HEK293 (cell line): ENCODE results near the gene UBE2Q1.

Source experiments
- CTCF ChIA-PET: fragments of 350-600 bp; formaldehyde crosslinking; extraction: SDS; loops from one replicate; lab custom pipeline; 2021; ENCODE audit warnings: antibody characterized with exemption; lab: Yijun Ruan, JAX
- POLR2A ChIA-PET: fragments of 300-600 bp; formaldehyde crosslinking; extraction: SDS; loops from one replicate; lab custom pipeline; 2020; ENCODE audit warnings: antibody characterized with exemption, inconsistent platforms; lab: Yijun Ruan, JAX
- H3K27ac ChIP-seq: fragments of 200-500 bp; sonication (Bioruptor generic); 2 replicates; pipeline ENCODE4 v1.5.1; 2014; ENCODE audit warnings: low read depth, low read length, control low read depth, inconsistent platforms; ENCODE audit errors: extremely low read depth
- H3K36me3 ChIP-seq, 2 experiments: fragments of 200-500 bp in 1 of 2; sonication (Bioruptor generic) in 1 of 2; 1 replicate in 1 of 2; 2 replicates in 1 of 2; pipeline ENCODE4 v1.5.1; 2014 to 2017; ENCODE audit warnings: inconsistent platforms in 2 of 2, low read length in 2 of 2; ENCODE audit not compliant: control insufficient read depth in 2 of 2, insufficient read depth in 1 of 2
- H3K4me1 ChIP-seq: fragments of 200-500 bp; sonication (Bioruptor generic); 2 replicates; pipeline ENCODE4 v1.5.1; 2014; ENCODE audit warnings: mild to moderate bottlenecking, low read length, inconsistent platforms; ENCODE audit not compliant: control insufficient read depth, insufficient read depth
- H3K4me3 ChIP-seq: 2 replicates; pipeline ENCODE4 v1.5.1; 2011; ENCODE audit warnings: low read depth, mild to moderate bottlenecking, control low read depth, low read length, moderate library complexity
- H3K9me3 ChIP-seq: fragments of 200-500 bp; sonication (Bioruptor generic); 2 replicates; pipeline ENCODE4 v1.5.1; 2014; ENCODE audit warnings: low read depth, low read length, inconsistent platforms; ENCODE audit not compliant: control insufficient read depth, insufficient read depth
- KLF16 ChIP-seq: fragments of 450-650 bp; formaldehyde crosslinking; IDR thresholded peaks from 2 replicates; pipeline ENCODE4 v1.5.1; 2017; ENCODE audit warnings: missing biosample characterization, missing genetic modification characterization
- MZF1 ChIP-seq: fragments of 450-650 bp; formaldehyde crosslinking; IDR thresholded peaks from 2 replicates; pipeline ENCODE4 v1.5.1; 2017; ENCODE audit warnings: missing biosample characterization, missing genetic modification characterization, borderline replicate concordance
- SCRT1 ChIP-seq: fragments of 450-650 bp; formaldehyde crosslinking; IDR thresholded peaks from 2 replicates; pipeline ENCODE4 v1.5.1; 2016; ENCODE audit warnings: missing biosample characterization, missing genetic modification characterization, borderline replicate concordance
- SCRT2 ChIP-seq: fragments of 450-650 bp; formaldehyde crosslinking; IDR thresholded peaks from 2 replicates; pipeline ENCODE4 v1.5.1; 2016; ENCODE audit warnings: missing biosample characterization, missing genetic modification characterization
- YY1 ChIP-seq: fragments of 450-650 bp; formaldehyde crosslinking; IDR thresholded peaks from 2 replicates; pipeline ENCODE4 v1.5.1; 2018; ENCODE audit warnings: missing biosample characterization, missing genetic modification characterization
- ZBTB21 ChIP-seq: fragments of 450-650 bp; formaldehyde crosslinking; IDR thresholded peaks from 2 replicates; pipeline ENCODE4 v1.5.1; 2017; ENCODE audit warnings: missing biosample characterization, missing genetic modification characterization
- ZNF132 ChIP-seq: fragments of 450-650 bp; formaldehyde crosslinking; IDR thresholded peaks from 2 replicates; pipeline ENCODE4 v1.5.1; 2017; ENCODE audit warnings: missing biosample characterization, missing genetic modification characterization, borderline replicate concordance
- ZNF138 ChIP-seq: fragments of 450-650 bp; formaldehyde crosslinking; IDR thresholded peaks from 2 replicates; pipeline ENCODE4 v1.5.1; 2016; ENCODE audit warnings: missing biosample characterization, missing genetic modification characterization, borderline replicate concordance
- ZNF24 ChIP-seq: fragments of 450-650 bp; formaldehyde crosslinking; IDR thresholded peaks from 2 replicates; pipeline ENCODE4 v1.5.1; 2016; ENCODE audit warnings: missing biosample characterization, missing genetic modification characterization
- ZNF274 ChIP-seq, 2 experiments: fragments of 200-500 bp in 1 of 2; fragments of 450-650 bp in 1 of 2; sonication (Bioruptor generic) in 1 of 2; formaldehyde crosslinking in 1 of 2; IDR thresholded peaks; 2 replicates each; pipeline versions ENCODE4 v1.5.1 to v1.6.1; 2014 to 2016; ENCODE audit warnings: borderline replicate concordance in 1 of 2, inconsistent platforms in 1 of 2, low read length in 1 of 2, missing biosample characterization in 1 of 2, missing genetic modification characterization in 1 of 2
- ZNF302 ChIP-seq: fragments of 450-650 bp; formaldehyde crosslinking; IDR thresholded peaks from 2 replicates; pipeline ENCODE4 v1.5.1; 2016; ENCODE audit warnings: missing biosample characterization, missing genetic modification characterization, low read depth
- ZNF423 ChIP-seq: fragments of 450-650 bp; formaldehyde crosslinking; IDR thresholded peaks from 2 replicates; pipeline ENCODE4 v1.5.1; 2016; ENCODE audit warnings: missing biosample characterization, missing genetic modification characterization
- ZNF843 ChIP-seq: fragments of 450-650 bp; formaldehyde crosslinking; IDR thresholded peaks from 2 replicates; pipeline ENCODE4 v1.5.1; 2016; ENCODE audit warnings: missing biosample characterization, missing genetic modification characterization
- ZSCAN30 ChIP-seq: fragments of 450-650 bp; IDR thresholded peaks from 2 replicates; pipeline ENCODE4 v1.5.1; 2018; ENCODE audit warnings: missing biosample characterization, mild to moderate bottlenecking, missing genetic modification characterization, moderate library complexity
- TF ChIP-seq, protein P1 (sequence below): sonication (generic); formaldehyde crosslinking; IDR thresholded peaks from 2 replicates; pipeline ENCODE4 v1.8.1; 2022; ENCODE audit warnings: mild to moderate bottlenecking, moderate library complexity, missing genetic modification reagents
- TF ChIP-seq, protein P2 (sequence below): fragments of 450-650 bp; formaldehyde crosslinking; IDR thresholded peaks from 2 replicates; pipeline ENCODE4 v1.5.1; 2016; ENCODE audit warnings: missing biosample characterization, missing genetic modification characterization
- TF ChIP-seq, protein P3 (sequence below): IDR thresholded peaks from 2 replicates; pipeline ENCODE4 v1.6.1; 2011; ENCODE audit warnings: mild to moderate bottlenecking, low read depth, low read length, borderline replicate concordance
- TF ChIP-seq, protein P4 (sequence below): fragments of 450-650 bp; formaldehyde crosslinking; IDR thresholded peaks from 2 replicates; pipeline ENCODE4 v1.5.1; 2016; ENCODE audit warnings: missing biosample characterization, missing genetic modification characterization
- TF ChIP-seq, protein P5 (sequence below): fragments of 450-650 bp; formaldehyde crosslinking; conservative IDR thresholded peaks from 2 replicates; pipeline ENCODE4 v1.5.1; 2016; ENCODE audit warnings: low read depth, missing biosample characterization, missing genetic modification characterization
- TF ChIP-seq, protein P6 (sequence below): fragments of 450-650 bp; formaldehyde crosslinking; conservative IDR thresholded peaks from 2 replicates; pipeline ENCODE4 v1.5.1; 2016; ENCODE audit warnings: low read depth, missing biosample characterization, missing genetic modification characterization

The UBE2Q1 gene

DNA sequence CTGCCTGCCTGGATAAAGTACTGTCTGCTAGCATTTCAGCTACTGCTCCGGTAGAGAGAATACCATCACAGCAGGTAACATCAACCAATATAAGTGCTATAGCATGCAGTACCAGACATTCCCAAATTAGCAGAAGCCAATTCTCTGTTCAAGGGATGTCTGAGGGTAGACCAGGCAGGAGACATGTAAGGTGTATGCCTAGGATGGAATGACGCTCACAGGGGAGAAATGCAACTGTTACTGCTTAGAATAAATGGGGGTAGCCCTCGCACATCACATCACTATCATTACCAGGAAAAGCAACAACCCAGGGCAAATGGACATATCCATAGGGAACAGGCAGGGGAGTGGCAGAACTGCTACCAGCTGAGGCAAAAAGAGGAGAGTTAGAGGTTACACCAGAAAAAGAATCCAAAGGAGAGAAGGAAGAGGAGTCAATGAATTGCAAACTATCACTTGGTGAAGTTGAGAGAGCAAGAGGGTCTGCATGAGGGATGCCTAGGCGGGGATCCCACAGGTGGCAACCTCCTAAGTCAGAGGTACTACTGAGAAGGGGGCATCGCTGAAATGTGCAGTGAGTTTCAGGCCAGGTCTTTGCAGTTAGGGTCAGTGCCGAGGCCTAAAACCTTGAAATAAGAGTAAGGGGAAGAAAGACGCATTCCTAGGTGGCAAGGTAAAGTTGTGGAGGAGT is 1.1 kb downstream of the UBE2Q1 start:
- ChIA-PET POLR2A (interaction anchor here (1.0 kb wide), 1 partner anchor 10 kb away, joined by 3 read pairs; the partner anchor contains the start of gene CHRNB2), CTCF (interaction anchor here (0.5 to 2.4 kb wide), 6 partner anchors 11 to 534 kb away, joined by 3 to 13 read pairs (median 6); no protein-coding TSS in a partner anchor)
- peak overlapping the region; percentile 33; the same call in 1 of the 2 replicates for H3K27ac ChIP-seq
- H3K4me3 ChIP-seq = peak overlapping the region; percentile 81
- no peaks in the 10 kb centered on the region for H3K9me3 ChIP-seq
- peaks cover 5 to 41% of the 10 kb centered on the region in 2 experiments; a peak in 2 of 3 replicates for H3K36me3 ChIP-seq
- H3K4me1 ChIP-seq = no peaks in the 10 kb centered on the region
- TF ChIP-seq ZNF274 (IDR thresholded peaks at IDR 0.05; ENCODE audit: low read length) (no peak), ZNF274 (tag by site-specific recombination; IDR thresholded peaks at IDR 0.05; ENCODE audit: borderline replicate concordance) (no peak), YY1 (tag by site-specific recombination) (no peak), ZBTB21 (no peak), ZSCAN30 (no peak), MZF1 (tag by site-specific recombination) (no peak), ZNF138 (tag by site-specific recombination) (no peak), KLF16 (tag by site-specific recombination) (no peak), ZNF843 (tag by site-specific recombination) (no peak), ZNF302 (tag by site-specific recombination) (no peak), ZNF423 (tag by site-specific recombination) (no peak), SCRT2 (tag by site-specific recombination) (peak; percentile 89), SCRT1 (tag by site-specific recombination) (peak; percentile 67; the same call in 1 of the 2 replicates), ZNF24 (no peak), ZNF132 (no peak)
- TF ChIP-seq, protein P1, sequence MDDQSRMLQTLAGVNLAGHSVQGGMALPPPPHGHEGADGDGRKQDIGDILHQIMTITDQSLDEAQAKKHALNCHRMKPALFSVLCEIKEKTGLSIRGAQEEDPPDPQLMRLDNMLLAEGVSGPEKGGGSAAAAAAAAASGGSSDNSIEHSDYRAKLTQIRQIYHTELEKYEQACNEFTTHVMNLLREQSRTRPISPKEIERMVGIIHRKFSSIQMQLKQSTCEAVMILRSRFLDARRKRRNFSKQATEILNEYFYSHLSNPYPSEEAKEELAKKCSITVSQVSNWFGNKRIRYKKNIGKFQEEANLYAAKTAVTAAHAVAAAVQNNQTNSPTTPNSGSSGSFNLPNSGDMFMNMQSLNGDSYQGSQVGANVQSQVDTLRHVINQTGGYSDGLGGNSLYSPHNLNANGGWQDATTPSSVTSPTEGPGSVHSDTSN (CRISPR knock-in tag) = no peak
- TF ChIP-seq, protein P2, sequence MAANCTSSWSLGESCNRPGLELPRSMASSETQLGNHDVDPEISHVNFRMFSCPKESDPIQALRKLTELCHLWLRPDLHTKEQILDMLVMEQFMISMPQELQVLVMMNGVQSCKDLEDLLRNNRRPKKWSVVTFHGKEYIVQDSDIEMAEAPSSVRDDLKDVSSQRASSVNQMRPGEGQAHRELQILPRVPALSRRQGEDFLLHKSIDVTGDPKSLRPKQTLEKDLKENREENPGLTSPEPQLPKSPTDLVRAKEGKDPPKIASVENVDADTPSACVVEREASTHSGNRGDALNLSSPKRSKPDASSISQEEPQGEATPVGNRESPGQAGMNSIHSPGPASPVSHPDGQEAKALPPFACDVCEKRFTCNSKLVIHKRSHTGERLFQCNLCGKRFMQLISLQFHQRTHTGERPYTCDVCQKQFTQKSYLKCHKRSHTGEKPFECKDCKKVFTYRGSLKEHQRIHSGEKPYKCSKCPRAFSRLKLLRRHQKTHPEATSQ (tag by site-specific recombination) = no peak
- TF ChIP-seq, protein P3, sequence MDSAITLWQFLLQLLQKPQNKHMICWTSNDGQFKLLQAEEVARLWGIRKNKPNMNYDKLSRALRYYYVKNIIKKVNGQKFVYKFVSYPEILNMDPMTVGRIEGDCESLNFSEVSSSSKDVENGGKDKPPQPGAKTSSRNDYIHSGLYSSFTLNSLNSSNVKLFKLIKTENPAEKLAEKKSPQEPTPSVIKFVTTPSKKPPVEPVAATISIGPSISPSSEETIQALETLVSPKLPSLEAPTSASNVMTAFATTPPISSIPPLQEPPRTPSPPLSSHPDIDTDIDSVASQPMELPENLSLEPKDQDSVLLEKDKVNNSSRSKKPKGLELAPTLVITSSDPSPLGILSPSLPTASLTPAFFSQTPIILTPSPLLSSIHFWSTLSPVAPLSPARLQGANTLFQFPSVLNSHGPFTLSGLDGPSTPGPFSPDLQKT = no peak
- TF ChIP-seq, protein P4, sequence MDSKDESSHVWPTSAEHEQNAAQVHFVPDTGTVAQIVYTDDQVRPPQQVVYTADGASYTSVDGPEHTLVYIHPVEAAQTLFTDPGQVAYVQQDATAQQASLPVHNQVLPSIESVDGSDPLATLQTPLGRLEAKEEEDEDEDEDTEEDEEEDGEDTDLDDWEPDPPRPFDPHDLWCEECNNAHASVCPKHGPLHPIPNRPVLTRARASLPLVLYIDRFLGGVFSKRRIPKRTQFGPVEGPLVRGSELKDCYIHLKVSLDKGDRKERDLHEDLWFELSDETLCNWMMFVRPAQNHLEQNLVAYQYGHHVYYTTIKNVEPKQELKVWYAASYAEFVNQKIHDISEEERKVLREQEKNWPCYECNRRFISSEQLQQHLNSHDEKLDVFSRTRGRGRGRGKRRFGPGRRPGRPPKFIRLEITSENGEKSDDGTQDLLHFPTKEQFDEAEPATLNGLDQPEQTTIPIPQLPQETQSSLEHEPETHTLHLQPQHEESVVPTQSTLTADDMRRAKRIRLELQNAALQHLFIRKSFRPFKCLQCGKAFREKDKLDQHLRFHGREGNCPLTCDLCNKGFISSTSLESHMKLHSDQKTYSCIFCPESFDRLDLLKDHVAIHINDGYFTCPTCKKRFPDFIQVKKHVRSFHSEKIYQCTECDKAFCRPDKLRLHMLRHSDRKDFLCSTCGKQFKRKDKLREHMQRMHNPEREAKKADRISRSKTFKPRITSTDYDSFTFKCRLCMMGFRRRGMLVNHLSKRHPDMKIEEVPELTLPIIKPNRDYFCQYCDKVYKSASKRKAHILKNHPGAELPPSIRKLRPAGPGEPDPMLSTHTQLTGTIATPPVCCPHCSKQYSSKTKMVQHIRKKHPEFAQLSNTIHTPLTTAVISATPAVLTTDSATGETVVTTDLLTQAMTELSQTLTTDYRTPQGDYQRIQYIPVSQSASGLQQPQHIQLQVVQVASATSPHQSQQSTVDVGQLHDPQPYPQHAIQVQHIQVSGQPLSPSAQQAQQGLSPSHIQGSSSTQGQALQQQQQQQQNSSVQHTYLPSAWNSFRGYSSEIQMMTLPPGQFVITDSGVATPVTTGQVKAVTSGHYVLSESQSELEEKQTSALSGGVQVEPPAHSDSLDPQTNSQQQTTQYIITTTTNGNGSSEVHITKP (tag by site-specific recombination) = no peak
- TF ChIP-seq, protein P5, sequence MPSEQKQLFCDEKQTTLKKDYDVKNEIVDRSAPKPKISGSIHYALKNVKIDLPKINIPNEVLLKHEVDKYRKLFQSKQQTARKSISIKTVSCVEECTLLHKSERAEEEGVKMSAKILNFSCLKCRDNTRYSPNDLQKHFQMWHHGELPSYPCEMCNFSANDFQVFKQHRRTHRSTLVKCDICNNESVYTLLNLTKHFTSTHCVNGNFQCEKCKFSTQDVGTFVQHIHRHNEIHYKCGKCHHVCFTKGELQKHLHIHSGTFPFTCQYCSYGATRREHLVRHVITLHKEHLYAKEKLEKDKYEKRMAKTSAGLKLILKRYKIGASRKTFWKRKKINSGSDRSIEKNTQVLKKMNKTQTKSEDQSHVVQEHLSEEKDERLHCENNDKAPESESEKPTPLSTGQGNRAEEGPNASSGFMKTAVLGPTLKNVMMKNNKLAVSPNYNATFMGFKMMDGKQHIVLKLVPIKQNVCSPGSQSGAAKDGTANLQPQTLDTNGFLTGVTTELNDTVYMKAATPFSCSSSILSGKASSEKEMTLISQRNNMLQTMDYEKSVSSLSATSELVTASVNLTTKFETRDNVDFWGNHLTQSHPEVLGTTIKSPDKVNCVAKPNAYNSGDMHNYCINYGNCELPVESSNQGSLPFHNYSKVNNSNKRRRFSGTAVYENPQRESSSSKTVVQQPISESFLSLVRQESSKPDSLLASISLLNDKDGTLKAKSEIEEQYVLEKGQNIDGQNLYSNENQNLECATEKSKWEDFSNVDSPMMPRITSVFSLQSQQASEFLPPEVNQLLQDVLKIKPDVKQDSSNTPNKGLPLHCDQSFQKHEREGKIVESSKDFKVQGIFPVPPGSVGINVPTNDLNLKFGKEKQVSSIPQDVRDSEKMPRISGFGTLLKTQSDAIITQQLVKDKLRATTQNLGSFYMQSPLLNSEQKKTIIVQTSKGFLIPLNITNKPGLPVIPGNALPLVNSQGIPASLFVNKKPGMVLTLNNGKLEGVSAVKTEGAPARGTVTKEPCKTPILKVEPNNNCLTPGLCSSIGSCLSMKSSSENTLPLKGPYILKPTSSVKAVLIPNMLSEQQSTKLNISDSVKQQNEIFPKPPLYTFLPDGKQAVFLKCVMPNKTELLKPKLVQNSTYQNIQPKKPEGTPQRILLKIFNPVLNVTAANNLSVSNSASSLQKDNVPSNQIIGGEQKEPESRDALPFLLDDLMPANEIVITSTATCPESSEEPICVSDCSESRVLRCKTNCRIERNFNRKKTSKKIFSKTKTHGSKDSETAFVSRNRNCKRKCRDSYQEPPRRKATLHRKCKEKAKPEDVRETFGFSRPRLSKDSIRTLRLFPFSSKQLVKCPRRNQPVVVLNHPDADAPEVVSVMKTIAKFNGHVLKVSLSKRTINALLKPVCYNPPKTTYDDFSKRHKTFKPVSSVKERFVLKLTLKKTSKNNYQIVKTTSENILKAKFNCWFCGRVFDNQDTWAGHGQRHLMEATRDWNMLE = no peak
- TF ChIP-seq, protein P6, sequence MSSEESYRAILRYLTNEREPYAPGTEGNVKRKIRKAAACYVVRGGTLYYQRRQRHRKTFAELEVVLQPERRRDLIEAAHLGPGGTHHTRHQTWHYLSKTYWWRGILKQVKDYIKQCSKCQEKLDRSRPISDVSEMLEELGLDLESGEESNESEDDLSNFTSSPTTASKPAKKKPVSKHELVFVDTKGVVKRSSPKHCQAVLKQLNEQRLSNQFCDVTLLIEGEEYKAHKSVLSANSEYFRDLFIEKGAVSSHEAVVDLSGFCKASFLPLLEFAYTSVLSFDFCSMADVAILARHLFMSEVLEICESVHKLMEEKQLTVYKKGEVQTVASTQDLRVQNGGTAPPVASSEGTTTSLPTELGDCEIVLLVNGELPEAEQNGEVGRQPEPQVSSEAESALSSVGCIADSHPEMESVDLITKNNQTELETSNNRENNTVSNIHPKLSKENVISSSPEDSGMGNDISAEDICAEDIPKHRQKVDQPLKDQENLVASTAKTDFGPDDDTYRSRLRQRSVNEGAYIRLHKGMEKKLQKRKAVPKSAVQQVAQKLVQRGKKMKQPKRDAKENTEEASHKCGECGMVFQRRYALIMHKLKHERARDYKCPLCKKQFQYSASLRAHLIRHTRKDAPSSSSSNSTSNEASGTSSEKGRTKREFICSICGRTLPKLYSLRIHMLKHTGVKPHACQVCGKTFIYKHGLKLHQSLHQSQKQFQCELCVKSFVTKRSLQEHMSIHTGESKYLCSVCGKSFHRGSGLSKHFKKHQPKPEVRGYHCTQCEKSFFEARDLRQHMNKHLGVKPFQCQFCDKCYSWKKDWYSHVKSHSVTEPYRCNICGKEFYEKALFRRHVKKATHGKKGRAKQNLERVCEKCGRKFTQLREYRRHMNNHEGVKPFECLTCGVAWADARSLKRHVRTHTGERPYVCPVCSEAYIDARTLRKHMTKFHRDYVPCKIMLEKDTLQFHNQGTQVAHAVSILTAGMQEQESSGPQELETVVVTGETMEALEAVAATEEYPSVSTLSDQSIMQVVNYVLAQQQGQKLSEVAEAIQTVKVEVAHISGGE (tag by site-specific recombination) = no peak
